ENCODE data around the gene EXOC2.
A peak's percentile ranks its signal among the peaks of the same experiment; 100 is the strongest.

EXOC2 gene

DNA sequence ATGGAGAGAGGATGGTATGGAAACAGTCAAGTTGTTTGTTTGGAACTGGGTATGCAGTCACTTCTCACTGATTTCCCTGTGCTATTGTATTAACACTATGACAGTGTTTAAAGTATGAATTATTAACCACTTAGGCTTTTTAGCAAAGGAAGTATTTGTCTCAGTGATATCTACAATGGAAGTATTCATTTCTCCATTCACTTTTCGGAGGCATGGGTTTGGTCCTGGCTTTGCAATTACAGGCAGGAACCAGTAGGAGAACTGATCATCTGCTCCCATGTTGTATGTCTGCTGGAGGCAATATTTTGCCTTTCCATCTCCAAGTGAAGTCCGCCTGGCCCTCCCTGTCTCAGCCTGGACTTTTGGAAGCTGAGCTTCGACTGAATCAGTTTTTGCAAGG lies 30.6 kb upstream of the EXOC2 start:
- Histone ChIP-seq H3K27me3 (ENCODE audit: control insufficient read depth in 3 of 3, insufficient read depth in 3 of 3, low read depth in 1 of 3, low read length in 3 of 3) (peaks cover 0 to 3% (median 0%) of the 10 kb centered on the region in 3 experiments), H3K4me1 (ENCODE audit: control insufficient read depth in 2 of 2, insufficient read depth in 1 of 2, low read depth in 1 of 2, low read length in 2 of 2) (no peaks in the 10 kb centered on the region), H3K4me2 (ENCODE audit: insufficient read depth, low read length, poor library complexity, severe bottlenecking) (no peak overlapping the region), H3K79me1 (ENCODE audit: low read depth, low read length) (no peaks in the 10 kb centered on the region), H3K4ac (ENCODE audit: low read length) (no peak overlapping the region), H4K91ac (ENCODE audit: low read depth, low read length, poor library complexity) (no peak overlapping the region), H3K23ac (ENCODE audit: low read depth, low read length, poor library complexity) (no peak overlapping the region), H2BK5ac (ENCODE audit: low read length) (no peak overlapping the region), H3K27ac (replicated peaks; ENCODE audit: low read length) (no peak overlapping the region), H3K9me3 (replicated peaks in 1 of 2; ENCODE audit: control insufficient read depth in 2 of 2, insufficient read depth in 1 of 2, low read depth in 1 of 2, low read length in 2 of 2) (no peaks in the 10 kb centered on the region), H3K4me3 (ENCODE audit: low read length in 2 of 2) (no peak overlapping the region), H3K14ac (ENCODE audit: low read length) (no peak overlapping the region), H4K8ac (ENCODE audit: low read depth, low read length) (no peak overlapping the region), H2BK12ac (ENCODE audit: low read length) (no peak overlapping the region), H2BK120ac (ENCODE audit: low read depth, low read length) (no peak overlapping the region), H2AK5ac (ENCODE audit: low read depth, low read length) (no peak overlapping the region), H2AFZ (ENCODE audit: low read length) (no peak overlapping the region), H3K9ac (ENCODE audit: low read depth, low read length, poor library complexity) (no peak overlapping the region), H2BK15ac (ENCODE audit: low read length) (no peak overlapping the region), H3K18ac (ENCODE audit: low read length) (no peak overlapping the region), H3K36me3 (replicated peaks in 1 of 2; ENCODE audit: control insufficient read depth in 2 of 2, insufficient read depth in 2 of 2, low read length in 2 of 2) (no peaks in the 10 kb centered on the region)
- WGBS, 2 donors (ENCODE audit: extremely low coverage in 2 of 2, insufficient read length in 2 of 2, insufficient replicate concordance in 1 of 2) = no CpG with 5 or more reads among the region's 3 CpGs
- DNase-seq (ENCODE audit: low spot score) = no peak

DNA sequence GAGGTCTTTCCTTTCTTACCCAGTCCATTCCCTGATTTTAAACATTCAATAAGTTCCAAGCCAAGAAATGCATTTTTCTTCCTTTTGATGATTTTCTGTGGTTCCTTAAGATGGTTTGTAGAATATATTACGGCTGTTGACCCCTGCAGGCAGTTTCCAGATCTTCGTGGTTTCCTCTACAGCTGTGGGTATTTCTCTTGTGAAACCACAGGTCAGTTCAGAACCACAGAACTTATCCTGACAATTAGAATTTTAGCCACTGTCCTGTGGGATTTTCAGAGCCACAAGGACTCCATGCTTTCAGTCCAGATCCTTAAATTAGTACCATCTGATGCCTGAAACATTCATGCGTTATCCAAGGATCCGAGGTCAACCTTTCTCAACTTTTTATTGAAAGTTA lies 29.7 kb upstream of the EXOC2 start:
- no peak overlapping the region for H2BK5ac ChIP-seq (ENCODE audit: low read length)
- H3K4me3 ChIP-seq (ENCODE audit: low read length in 2 of 2) = no peak overlapping the region
- H3K4me1 ChIP-seq (ENCODE audit: control insufficient read depth in 2 of 2, insufficient read depth in 1 of 2, low read depth in 1 of 2, low read length in 2 of 2) = no peaks in the 10 kb centered on the region
- no peaks in the 10 kb centered on the region for H3K36me3 ChIP-seq (replicated peaks in 1 of 2; ENCODE audit: control insufficient read depth in 2 of 2, insufficient read depth in 2 of 2, low read length in 2 of 2)
- H2BK12ac ChIP-seq (ENCODE audit: low read length) = no peak overlapping the region
- no peak overlapping the region for H4K8ac ChIP-seq (ENCODE audit: low read depth, low read length)
- H3K18ac ChIP-seq (ENCODE audit: low read length) = no peak overlapping the region
- no peak overlapping the region for H3K23ac ChIP-seq (ENCODE audit: low read depth, low read length, poor library complexity)
- no CpG with 5 or more reads among the region's 4 CpGs for WGBS, 2 donors (ENCODE audit: extremely low coverage in 2 of 2, insufficient read length in 2 of 2, insufficient replicate concordance in 1 of 2)
- DNase-seq (ENCODE audit: low spot score) = no peak
- H3K27ac ChIP-seq (replicated peaks; ENCODE audit: low read length) = no peak overlapping the region
- no peak overlapping the region for H2BK120ac ChIP-seq (ENCODE audit: low read depth, low read length)
- H3K9me3 ChIP-seq (replicated peaks in 1 of 2; ENCODE audit: control insufficient read depth in 2 of 2, insufficient read depth in 1 of 2, low read depth in 1 of 2, low read length in 2 of 2) = no peaks in the 10 kb centered on the region
- no peak overlapping the region for H3K4ac ChIP-seq (ENCODE audit: low read length)
- H2BK15ac ChIP-seq (ENCODE audit: low read length) = no peak overlapping the region
- H3K14ac ChIP-seq (ENCODE audit: low read length) = no peak overlapping the region
- H3K79me1 ChIP-seq (ENCODE audit: low read depth, low read length) = no peaks in the 10 kb centered on the region
- no peak overlapping the region for H3K9ac ChIP-seq (ENCODE audit: low read depth, low read length, poor library complexity)
- H3K27me3 ChIP-seq (ENCODE audit: control insufficient read depth in 3 of 3, insufficient read depth in 3 of 3, low read depth in 1 of 3, low read length in 3 of 3) = peaks cover 0 to 3% (median 0%) of the 10 kb centered on the region in 3 experiments
- H2AK5ac ChIP-seq (ENCODE audit: low read depth, low read length) = no peak overlapping the region
- H4K91ac ChIP-seq (ENCODE audit: low read depth, low read length, poor library complexity) = no peak overlapping the region
- no peak overlapping the region for H3K4me2 ChIP-seq (ENCODE audit: insufficient read depth, low read length, poor library complexity, severe bottlenecking)
- H2AFZ ChIP-seq (ENCODE audit: low read length) = peak overlapping the region; percentile 55

DNA sequence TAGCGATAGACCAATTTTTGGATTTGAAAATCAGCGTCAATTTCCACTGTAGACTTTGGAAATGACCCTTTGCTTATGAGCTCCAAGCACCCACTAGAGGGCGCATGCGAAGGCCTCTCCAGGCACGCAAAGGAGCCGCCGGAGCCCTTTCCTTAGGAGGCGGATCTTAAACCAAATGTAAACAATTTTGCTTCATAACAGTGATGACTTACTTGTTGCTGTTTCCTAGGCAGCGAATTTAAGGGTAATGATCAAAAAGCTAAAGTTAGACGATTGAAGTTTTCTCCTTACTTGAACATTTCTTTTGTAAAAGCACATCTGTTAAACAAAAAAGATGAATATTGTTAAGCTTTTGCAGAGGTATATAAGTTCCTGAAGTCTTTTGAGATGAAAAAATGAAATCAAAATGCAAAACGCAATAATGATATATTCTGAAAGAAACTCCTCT lies 29.2 kb upstream of the EXOC2 start:
- H2BK120ac ChIP-seq (ENCODE audit: low read depth, low read length) = no peak overlapping the region
- no peak overlapping the region for H2BK15ac ChIP-seq (ENCODE audit: low read length)
- peaks cover 0 to 3% (median 0%) of the 10 kb centered on the region in 3 experiments for H3K27me3 ChIP-seq (ENCODE audit: control insufficient read depth in 3 of 3, insufficient read depth in 3 of 3, low read depth in 1 of 3, low read length in 3 of 3)
- H3K4ac ChIP-seq (ENCODE audit: low read length) = no peak overlapping the region
- H3K4me2 ChIP-seq (ENCODE audit: insufficient read depth, low read length, poor library complexity, severe bottlenecking) = no peak overlapping the region
- no peak overlapping the region for H2BK12ac ChIP-seq (ENCODE audit: low read length)
- no peaks in the 10 kb centered on the region for H3K4me1 ChIP-seq (ENCODE audit: control insufficient read depth in 2 of 2, insufficient read depth in 1 of 2, low read depth in 1 of 2, low read length in 2 of 2)
- DNase-seq (ENCODE audit: low spot score) = peak; percentile 53
- WGBS, 2 donors (ENCODE audit: extremely low coverage in 2 of 2, insufficient read length in 2 of 2, insufficient replicate concordance in 1 of 2) = no CpG with 5 or more reads among the region's 11 CpGs
- H3K79me1 ChIP-seq (ENCODE audit: low read depth, low read length) = no peaks in the 10 kb centered on the region
- H3K4me3 ChIP-seq (ENCODE audit: low read length in 2 of 2) = no peak overlapping the region
- no peak overlapping the region for H3K18ac ChIP-seq (ENCODE audit: low read length)
- H2AFZ ChIP-seq (ENCODE audit: low read length) = peak overlapping the region; percentile 55
- no peak overlapping the region for H4K8ac ChIP-seq (ENCODE audit: low read depth, low read length)
- no peak overlapping the region for H3K23ac ChIP-seq (ENCODE audit: low read depth, low read length, poor library complexity)
- no peak overlapping the region for H2AK5ac ChIP-seq (ENCODE audit: low read depth, low read length)
- no peaks in the 10 kb centered on the region for H3K9me3 ChIP-seq (replicated peaks in 1 of 2; ENCODE audit: control insufficient read depth in 2 of 2, insufficient read depth in 1 of 2, low read depth in 1 of 2, low read length in 2 of 2)
- H2BK5ac ChIP-seq (ENCODE audit: low read length) = no peak overlapping the region
- H3K27ac ChIP-seq (replicated peaks; ENCODE audit: low read length) = no peak overlapping the region
- no peak overlapping the region for H3K9ac ChIP-seq (ENCODE audit: low read depth, low read length, poor library complexity)
- no peaks in the 10 kb centered on the region for H3K36me3 ChIP-seq (replicated peaks in 1 of 2; ENCODE audit: control insufficient read depth in 2 of 2, insufficient read depth in 2 of 2, low read length in 2 of 2)
- no peak overlapping the region for H4K91ac ChIP-seq (ENCODE audit: low read depth, low read length, poor library complexity)
- H3K14ac ChIP-seq (ENCODE audit: low read length) = no peak overlapping the region

DNA sequence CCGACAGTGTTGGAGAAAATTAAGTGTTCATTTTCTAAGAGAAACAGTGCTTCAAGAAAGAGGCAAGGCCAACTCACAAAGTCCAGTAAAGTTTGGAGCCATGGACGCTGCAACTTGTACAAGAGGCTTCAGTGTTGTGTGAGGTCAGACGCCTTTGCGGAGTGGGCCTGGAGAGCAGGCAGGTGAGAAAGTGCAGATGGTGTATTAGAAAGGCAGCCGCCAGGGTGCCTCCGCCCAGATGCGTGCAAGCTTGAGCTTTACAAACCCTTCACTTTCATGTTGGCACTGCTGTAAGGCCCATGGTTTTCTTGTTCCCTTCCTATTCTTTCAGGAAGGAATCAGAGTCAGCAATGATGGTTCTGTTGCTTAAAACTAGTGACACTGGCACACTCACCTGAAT lies 25.4 kb upstream of the EXOC2 start:
- H3K4me1 ChIP-seq (ENCODE audit: control insufficient read depth in 2 of 2, insufficient read depth in 1 of 2, low read depth in 1 of 2, low read length in 2 of 2) = peaks cover 0 to 2% of the 10 kb centered on the region in 2 donors
- H3K27ac ChIP-seq (replicated peaks; ENCODE audit: low read length) = no peak overlapping the region
- no peak overlapping the region for H3K4ac ChIP-seq (ENCODE audit: low read length)
- H2BK15ac ChIP-seq (ENCODE audit: low read length) = no peak overlapping the region
- DNase-seq (ENCODE audit: low spot score) = no peak
- no peak overlapping the region for H3K9ac ChIP-seq (ENCODE audit: low read depth, low read length, poor library complexity)
- H3K36me3 ChIP-seq (replicated peaks in 1 of 2; ENCODE audit: control insufficient read depth in 2 of 2, insufficient read depth in 2 of 2, low read length in 2 of 2) = no peaks in the 10 kb centered on the region
- H3K14ac ChIP-seq (ENCODE audit: low read length) = no peak overlapping the region
- no peak overlapping the region for H4K8ac ChIP-seq (ENCODE audit: low read depth, low read length)
- H2BK12ac ChIP-seq (ENCODE audit: low read length) = no peak overlapping the region
- no peak overlapping the region for H2AFZ ChIP-seq (ENCODE audit: low read length)
- no peak overlapping the region for H3K18ac ChIP-seq (ENCODE audit: low read length)
- H3K27me3 ChIP-seq (ENCODE audit: control insufficient read depth in 3 of 3, insufficient read depth in 3 of 3, low read depth in 1 of 3, low read length in 3 of 3) = peaks cover 0 to 3% (median 0%) of the 10 kb centered on the region in 3 experiments
- H4K91ac ChIP-seq (ENCODE audit: low read depth, low read length, poor library complexity) = no peak overlapping the region
- no peak overlapping the region for H2BK5ac ChIP-seq (ENCODE audit: low read length)
- no peak overlapping the region for H3K23ac ChIP-seq (ENCODE audit: low read depth, low read length, poor library complexity)
- H3K79me1 ChIP-seq (ENCODE audit: low read depth, low read length) = no peaks in the 10 kb centered on the region
- no peak overlapping the region for H3K4me3 ChIP-seq (ENCODE audit: low read length in 2 of 2)
- no peak overlapping the region for H2BK120ac ChIP-seq (ENCODE audit: low read depth, low read length)
- H3K4me2 ChIP-seq (ENCODE audit: insufficient read depth, low read length, poor library complexity, severe bottlenecking) = no peak overlapping the region
- no peaks in the 10 kb centered on the region for H3K9me3 ChIP-seq (replicated peaks in 1 of 2; ENCODE audit: control insufficient read depth in 2 of 2, insufficient read depth in 1 of 2, low read depth in 1 of 2, low read length in 2 of 2)
- no CpG with 5 or more reads among the region's 7 CpGs for WGBS, 2 donors (ENCODE audit: extremely low coverage in 2 of 2, insufficient read length in 2 of 2, insufficient replicate concordance in 1 of 2)
- H2AK5ac ChIP-seq (ENCODE audit: low read depth, low read length) = no peak overlapping the region
